Measurements from ENCODE around the gene CPT1A.
"Not testable (repeated sequence)": the region's sequence is repeated elsewhere in the genome, so short reads cannot be mapped to it uniquely, and the experiment has no call there.

Gene CPT1A

DNA sequence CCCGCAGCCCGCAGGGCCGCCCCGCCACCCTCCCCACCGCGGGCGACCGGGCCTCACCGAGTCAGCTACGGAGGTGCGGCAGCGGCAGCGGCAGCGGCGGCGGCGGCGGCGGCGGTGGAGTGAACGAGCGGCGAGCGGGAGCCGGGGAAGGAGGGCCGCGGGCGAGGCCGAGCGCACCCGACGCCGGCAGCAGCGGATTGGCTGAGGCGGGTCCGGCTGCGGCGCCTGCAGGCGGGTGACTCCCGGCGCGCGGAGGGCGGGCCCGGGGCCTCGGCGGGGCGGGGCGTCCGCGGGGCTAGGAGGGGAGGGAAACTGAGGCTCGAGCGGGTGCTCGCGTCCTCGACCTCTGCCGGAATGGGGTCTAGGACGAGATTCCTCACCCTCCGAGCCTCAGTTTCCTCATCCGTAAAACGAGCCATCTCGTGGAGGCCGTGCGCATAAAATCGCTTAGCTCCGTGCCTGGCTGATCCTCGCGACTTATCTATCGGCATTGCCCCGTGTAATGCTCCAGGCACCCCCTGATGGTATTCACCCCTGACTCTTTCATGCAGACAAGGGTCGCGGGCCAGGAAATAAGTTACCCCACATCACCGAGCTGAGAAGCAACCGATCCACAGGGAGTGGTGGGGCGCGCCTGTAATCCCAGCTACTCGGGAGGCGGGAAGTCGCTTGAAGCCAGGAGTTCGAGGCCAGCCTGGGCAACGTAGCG, at the start of gene CPT1A:
CPT1A (minus strand) TSS at position 199 of the 709 bp plus-strand sequence. CDS start 26,442 bp downstream, outside the sequence.
- TF ChIP-seq POLR2A (IDR thresholded peaks at IDR 0.05; ENCODE audit: low read depth, low read length), result peak; percentile 25; the same call in 1 of the 2 replicates
- no peak for FAIRE-seq
- DNase-seq (ENCODE audit: insufficient read length, low spot score), result peak; percentile 91

DNA sequence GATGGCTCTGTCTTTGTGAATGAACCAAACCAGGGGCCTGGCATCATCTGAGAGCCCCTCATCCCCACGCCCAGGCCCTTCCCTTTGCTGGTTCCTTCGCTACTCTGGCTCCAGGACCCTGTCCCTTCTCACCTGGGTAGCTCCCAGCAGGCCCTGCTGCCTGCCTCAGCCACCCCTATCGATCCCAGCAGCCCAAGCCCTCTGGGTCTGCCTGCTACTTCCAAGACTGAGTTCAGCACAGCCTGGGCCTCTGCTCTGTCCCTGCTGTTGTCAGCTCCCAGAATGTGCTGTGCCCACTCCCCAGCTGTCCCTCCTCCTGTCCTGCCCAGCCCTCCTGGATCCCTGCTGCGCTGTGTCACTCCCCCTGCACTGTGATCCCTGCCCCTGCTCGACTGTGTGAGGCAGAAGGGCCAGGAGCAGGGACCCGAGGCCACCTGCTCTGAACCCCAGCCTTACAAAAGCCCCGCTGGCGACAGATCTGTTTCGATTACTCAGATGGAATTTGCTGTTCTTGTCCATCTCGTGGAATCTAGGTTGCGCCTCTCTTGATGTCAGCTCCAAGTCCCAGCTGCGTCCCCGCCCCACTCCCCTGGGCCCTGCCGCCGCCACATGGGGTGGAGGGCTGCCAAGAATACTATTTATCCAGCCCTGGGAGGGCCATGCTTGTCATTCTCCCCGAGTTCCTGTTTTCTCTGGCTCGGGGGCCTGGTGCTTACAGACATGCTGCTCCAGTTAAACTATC, 48.9 kb upstream of the CPT1A start:
- TF ChIP-seq POLR2A (IDR thresholded peaks at IDR 0.05; ENCODE audit: low read depth, low read length), result no peak
- FAIRE-seq, result no peak
- DNase-seq (ENCODE audit: insufficient read length, low spot score), result no peak

DNA sequence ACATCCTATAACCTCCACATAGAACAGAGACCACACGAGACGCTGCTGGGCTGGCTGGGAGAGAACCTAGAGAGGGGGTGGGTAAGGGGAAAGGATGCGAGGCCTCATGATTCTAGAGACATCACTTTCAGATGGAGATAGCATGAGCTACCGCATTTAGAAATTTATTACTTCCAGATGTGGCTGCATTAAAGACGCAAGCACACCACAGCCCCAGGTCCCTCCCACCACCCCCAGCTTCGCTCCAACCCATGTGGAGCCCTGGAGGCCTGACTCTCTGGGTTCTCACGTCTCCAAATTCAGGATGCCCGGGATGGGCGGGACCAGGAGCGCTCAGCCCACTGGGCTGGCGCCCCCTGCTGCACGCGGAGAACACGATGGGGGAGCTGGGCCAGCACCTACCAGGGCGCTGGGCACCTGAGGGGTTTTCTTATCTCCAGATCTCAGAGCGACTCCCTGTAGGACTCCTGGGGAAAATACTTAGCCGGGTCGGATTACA, 48.3 kb upstream of the CPT1A start:
- no peak for TF ChIP-seq POLR2A (IDR thresholded peaks at IDR 0.05; ENCODE audit: low read depth, low read length)
- peak; percentile 31 for DNase-seq (ENCODE audit: insufficient read length, low spot score)
- FAIRE-seq, result no peak

DNA sequence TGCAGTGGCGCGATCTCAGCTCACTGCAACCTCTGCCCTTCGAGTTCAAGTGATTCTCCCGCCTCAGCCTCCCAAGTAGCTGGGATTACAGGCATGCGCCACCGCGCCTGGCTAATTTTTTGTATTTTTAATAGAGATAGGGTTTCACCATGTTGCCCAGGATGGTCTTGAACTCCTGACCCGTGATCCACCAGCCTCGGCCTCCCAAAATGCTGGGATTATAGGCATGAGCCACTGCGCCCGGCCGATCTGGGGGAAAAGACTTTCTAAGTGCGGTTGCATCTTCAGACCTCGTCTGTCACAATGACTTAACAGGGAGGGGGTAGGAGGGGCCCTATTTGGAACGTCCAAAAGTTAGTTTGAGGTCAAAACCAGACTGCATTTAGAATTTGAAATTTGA, 43.1 kb upstream of the CPT1A start:
- not testable (repeated sequence) for FAIRE-seq

DNA sequence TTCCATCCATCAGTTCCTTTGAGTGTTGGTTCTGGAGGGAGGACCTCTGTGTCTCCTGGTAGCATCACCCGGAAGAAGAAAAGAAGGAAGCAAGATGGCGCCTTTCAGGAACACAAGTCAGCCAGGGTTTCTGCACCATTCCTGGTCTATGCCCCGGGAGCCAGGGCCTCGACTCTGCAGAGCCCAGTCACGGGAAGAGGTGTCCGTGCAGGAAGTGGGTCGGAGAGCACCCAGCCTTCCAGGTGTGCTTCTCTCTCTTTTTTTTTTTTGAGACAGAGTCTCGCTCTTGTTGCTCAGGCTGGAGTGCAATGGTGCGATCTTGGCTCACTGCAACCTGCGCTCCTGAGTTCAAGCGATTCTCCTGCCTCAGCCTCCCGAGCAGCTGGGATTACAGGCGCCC, 40.7 kb upstream of the CPT1A start:
- no peak for DNase-seq (ENCODE audit: insufficient read length, low spot score)
- no peak for TF ChIP-seq POLR2A (IDR thresholded peaks at IDR 0.05; ENCODE audit: low read depth, low read length)
- no peak for FAIRE-seq

More for the DNA sequence above, 43.1 kb upstream of the CPT1A start:
- not testable (repeated sequence) for DNase-seq (ENCODE audit: insufficient read length, low spot score)

DNA sequence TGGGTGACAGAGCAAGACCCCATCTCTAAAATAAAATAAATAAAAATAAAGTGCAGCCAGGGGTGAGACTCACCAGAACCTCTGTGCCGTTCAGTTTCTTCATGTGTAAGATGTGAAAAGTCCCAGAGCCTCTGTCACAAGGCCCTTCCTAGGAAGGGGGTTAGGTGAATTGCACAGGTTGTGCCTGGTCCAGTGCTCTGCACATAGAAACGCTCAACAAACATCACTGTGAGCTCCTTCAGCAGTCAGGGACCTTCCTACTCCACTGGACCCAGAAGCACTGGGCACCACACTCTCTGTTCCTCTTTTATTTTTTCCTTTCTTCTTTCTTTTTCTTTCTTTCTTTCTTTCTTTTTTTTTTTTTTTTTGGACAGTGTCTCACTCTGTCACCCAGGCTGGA, 39.6 kb upstream of the CPT1A start:
- FAIRE-seq (no peak), DNase-seq (ENCODE audit: insufficient read length, low spot score) (no peak)
- TF ChIP-seq POLR2A (IDR thresholded peaks at IDR 0.05; ENCODE audit: low read depth, low read length), result no peak

DNA sequence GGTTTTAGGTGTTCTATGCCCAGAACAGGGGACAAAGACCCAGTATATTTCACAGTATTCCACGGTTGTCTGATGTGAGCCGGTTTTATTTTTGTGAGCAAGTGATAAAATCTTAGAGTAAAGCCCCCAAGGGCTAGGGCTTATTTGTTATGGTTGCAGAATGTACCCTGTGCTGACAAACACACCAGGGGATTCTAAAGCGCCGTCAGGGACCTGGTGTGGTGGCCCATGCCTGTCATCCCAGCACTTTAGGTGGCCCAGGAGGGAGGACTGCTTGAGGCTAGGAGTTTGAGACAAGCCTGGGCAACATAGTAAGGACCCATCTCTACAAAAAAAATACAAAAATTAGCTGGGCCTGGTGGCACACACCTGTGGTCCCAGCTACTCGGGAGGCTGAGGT, 39.1 kb upstream of the CPT1A start:
- FAIRE-seq, result no peak
- TF ChIP-seq POLR2A (IDR thresholded peaks at IDR 0.05; ENCODE audit: low read depth, low read length), result no peak
- no peak for DNase-seq (ENCODE audit: insufficient read length, low spot score)

DNA sequence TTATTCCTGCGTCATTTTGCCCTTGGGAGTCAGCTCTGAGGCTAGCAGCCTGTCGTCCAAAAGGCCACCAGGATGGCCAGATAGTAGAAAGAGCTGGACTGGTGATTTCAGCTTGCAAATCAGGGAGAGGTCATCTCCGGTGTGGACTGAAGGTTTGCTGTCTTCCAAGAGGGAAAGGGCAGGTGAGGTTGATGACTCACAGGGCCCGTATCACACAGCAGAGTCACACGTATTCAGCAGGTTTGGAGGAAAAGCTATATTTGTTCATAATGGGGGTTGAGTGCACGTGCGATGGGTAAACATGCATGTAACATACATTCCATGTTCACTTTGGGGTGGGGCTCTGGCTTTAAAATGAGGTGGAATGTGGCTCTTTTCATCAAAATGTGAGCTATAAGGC, 36.3 kb upstream of the CPT1A start:
- DNase-seq (ENCODE audit: insufficient read length, low spot score) (no peak), FAIRE-seq (no peak)
- TF ChIP-seq POLR2A (IDR thresholded peaks at IDR 0.05; ENCODE audit: low read depth, low read length), result no peak

DNA sequence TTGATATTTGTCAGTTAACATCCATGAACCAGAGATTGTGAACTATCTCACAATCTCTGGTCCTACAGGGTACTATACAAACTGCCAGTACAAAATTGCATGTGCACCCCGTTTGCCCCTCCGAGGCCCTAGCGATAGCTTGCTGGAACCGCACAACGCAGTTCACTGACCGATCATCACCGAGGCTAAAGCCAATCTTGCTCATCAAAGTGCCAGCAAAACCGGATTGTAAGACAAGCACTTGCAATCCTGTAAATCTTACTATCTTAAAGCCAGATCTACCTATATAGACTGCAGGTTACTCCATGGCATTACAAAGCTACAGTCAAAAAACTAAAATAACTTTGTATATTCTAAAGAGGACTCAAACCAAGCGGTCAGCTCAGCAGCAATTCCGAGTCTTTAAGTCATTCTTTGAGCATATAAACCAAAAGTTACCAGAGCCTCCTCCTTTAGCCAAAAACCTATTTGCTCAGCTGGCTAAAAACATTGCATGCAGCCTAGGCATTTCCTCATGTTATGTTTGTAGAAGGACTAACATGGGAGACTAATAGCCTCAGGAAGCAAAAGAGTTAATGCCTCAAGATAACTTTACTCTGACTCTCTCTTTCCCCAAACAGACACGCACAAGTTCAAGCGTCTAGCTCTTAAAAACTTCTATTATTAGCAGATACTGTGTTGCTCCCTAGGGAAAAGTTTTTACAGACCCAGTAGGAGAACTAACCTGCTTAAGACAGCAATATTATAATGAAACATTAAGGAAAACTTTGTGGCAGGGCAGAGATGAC, 30.7 kb upstream of the CPT1A start:
- TF ChIP-seq POLR2A (IDR thresholded peaks at IDR 0.05; ENCODE audit: low read depth, low read length), result no peak
- DNase-seq (ENCODE audit: insufficient read length, low spot score) (no peak), FAIRE-seq (no peak)

DNA sequence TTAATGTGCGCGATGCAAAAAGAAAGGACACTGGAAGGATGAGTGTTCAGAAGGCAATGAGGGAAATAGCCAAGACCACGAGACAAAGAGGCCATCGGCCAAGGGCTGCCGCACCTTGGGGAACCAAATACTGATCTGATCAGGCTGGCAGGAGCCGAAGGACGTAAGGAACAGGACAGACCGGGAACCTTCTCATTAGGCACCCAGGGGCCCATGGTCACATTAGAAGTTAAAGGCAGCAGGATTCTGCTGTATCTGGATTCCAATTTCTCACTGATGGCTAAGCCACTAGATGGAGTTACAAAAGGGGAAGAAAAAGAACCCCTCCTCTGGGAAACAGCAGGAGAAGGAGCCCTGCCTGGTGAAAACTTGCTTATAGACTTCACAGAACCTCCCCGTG, 28.8 kb upstream of the CPT1A start:
- FAIRE-seq (no peak), DNase-seq (ENCODE audit: insufficient read length, low spot score) (no peak)
- TF ChIP-seq POLR2A (IDR thresholded peaks at IDR 0.05; ENCODE audit: low read depth, low read length), result no peak

DNA sequence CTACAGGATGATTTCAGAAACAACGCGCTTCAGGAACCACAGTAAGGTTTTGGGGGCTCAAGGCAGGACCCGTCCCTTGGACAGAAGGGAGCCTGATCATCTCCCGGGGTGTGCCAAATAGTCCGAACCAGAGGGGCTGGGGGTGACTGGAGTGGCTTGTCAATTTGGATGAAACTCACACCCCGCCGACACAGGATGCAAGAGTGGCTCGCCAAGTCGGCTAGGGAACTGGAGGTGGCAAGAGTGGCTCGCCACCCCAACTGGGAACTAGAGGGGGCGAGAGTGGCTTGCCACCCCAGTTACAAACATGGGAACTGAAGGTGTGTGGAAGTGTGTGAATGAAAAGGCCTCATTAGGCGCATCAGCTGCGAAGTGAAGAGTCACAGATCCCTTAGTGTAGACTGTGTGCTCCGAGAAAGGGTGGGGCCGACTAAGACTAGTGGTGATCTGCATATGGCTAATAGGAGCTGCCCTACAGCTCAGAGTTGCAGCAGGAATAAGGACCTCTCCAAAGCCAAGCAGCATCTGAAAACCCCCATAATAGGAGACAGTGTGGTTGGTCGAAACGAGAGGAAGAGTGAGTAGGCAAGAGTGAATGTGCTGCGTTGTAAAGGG, 26.6 kb upstream of the CPT1A start:
- no peak for DNase-seq (ENCODE audit: insufficient read length, low spot score)
- no peak for TF ChIP-seq POLR2A (IDR thresholded peaks at IDR 0.05; ENCODE audit: low read depth, low read length)
- no peak for FAIRE-seq

DNA sequence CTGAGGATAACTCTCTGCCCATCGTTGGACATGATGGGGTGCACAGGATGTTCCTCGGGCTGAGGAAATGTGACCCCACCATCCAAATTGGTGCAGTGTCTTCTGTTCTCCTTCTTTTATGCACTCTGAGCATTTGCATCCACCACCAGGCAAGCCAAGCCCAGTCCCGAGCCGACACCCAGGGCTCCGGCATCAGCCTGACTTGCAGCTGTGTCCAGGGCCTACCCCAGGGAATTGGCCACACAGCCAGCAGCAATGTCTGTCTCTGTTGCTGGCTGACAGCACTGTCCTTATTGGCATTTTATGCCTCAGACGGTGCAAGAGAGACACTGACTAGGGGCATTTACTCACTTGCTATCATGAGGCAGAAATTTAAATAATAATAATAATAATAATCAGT, 25.4 kb upstream of the CPT1A start:
- DNase-seq (ENCODE audit: insufficient read length, low spot score) (no peak), FAIRE-seq (no peak)
- TF ChIP-seq POLR2A (IDR thresholded peaks at IDR 0.05; ENCODE audit: low read depth, low read length), result no peak

DNA sequence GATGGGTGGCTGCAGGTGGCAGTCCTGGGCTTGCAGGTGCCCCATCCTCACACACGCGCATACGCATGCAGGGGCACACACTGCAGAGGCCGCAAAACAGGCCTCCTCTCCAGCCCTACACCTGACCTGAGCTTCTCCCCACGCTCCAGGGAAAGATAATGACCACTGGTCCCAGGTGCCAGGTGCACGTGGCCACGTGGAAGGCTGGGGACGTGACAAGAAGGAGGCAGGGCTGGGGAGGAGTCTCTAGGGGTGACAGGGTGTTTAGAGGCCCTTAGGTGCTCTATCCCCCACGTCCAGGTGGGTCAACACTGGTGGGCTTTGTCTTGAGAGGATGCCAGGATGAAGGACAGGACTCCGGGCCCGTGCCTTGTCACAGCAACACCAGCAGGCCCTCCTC, 23.5 kb upstream of the CPT1A start:
- FAIRE-seq (no peak), DNase-seq (ENCODE audit: insufficient read length, low spot score) (no peak)
- no peak for TF ChIP-seq POLR2A (IDR thresholded peaks at IDR 0.05; ENCODE audit: low read depth, low read length)
